Measurements from ENCODE around the gene KIAA0513.
A peak's percentile ranks its signal among the peaks of the same experiment; 100 is the strongest.

The KIAA0513 gene

DNA sequence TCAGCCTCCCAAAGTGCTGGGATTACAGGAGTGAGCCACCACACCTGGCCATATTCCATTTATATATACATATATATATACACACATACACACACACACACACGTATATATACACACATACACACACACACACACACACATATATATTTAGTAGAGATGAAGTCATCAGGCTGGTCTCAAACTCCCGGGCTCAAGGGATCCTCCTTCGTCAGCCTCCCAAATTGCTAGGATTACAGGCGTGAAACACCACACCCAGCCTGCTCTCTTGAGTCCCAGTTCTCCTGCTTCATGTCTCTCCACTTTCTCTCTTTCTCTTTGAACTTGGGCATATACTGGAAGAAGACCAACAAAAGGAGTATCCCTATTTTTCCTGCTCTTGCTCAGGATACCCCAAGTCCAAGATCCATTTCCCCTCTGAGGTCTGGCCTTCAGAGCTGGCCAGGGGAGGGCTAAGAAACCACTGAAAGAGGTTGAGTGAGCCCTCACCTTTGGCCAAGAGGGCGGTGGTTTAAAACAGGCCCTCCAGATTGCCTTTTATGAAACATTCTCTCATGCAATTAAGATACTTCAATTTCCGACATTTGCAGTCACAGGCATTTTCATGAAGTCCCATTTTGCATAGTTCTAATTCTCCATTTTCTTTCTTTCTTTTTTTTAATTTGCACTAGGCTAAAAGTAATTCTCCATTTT lies 46.8 kb downstream of the KIAA0513 start:
- DNase-seq (ENCODE audit: low read depth) = no peak

GRCh38 chr16:85075236-85075924 lies 47.8 kb downstream of the KIAA0513 start:
- DNase-seq (ENCODE audit: low read depth) = no peak

DNA sequence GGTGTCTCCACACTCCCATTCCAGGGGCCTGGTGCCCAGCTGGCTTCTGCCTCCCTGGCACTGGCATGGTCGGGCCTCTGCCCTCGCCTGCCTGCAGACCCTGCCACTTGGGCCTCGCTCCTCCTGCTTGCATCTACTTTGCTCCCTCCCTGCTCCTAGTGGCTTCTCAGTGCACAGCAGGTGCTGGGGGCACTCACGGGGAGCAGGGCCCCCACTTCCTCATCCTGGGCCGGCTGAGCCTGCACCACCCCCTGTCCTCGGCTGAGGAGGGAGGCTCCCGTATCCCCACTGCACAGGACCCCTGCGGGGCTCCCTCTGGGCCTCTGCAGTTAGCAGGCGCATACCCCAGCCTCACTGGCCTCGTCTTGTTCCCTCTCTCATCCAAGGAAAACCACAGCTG lies 49.4 kb downstream of the KIAA0513 start:
- no peak for DNase-seq (ENCODE audit: low read depth)

DNA sequence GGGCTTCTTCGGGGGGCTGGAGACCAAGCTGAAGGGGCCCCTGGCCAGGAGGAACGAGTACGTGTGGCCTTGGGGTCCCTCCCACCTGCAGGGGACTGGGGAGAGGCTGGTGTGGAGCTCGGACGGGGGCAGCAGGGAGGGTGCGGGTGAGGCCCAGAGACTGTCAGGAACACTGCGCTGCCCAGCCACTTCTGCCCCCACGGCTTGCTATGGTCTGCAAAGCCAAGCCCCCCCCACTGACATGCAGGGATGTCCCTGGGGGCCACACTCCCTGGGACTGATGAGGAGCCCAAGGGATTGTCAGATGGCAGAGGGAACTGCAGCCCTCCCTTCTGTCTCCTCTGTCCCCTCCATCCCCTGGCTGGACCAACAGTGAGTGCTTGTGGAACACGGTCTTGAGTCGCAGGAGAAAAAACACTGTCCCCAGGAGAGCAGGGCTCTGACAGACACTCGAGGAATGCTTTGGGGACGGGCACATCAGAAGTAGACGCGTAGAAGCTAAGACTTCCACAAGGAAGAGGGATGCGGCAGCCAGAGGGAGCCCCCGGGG lies 50.1 kb downstream of the KIAA0513 start:
- DNase-seq (ENCODE audit: low read depth) = no peak

GRCh38 chr16:85078226-85078625 lies 50.6 kb downstream of the KIAA0513 start:
- no peak for DNase-seq (ENCODE audit: low read depth)

DNA sequence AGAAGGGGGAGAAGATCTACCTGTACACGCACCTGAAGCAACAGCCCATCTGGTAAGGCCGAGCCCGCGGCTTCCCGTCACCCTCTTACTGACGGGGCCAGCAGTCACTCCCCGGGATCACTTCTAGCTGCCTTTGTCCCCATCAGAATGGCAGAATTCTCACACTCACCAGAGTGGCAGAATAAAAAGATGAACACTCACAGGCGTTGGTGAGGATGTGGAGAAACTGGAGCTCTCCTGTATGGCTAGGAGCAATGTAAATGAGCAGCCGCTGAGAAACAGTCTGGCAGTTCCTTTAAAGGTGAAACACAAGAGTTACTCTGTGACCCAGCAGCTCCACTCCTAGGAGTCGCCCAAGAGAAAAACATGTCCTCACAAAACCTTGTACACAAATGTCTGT lies 51.4 kb downstream of the KIAA0513 start:
- DNase-seq (ENCODE audit: low read depth) = no peak

DNA sequence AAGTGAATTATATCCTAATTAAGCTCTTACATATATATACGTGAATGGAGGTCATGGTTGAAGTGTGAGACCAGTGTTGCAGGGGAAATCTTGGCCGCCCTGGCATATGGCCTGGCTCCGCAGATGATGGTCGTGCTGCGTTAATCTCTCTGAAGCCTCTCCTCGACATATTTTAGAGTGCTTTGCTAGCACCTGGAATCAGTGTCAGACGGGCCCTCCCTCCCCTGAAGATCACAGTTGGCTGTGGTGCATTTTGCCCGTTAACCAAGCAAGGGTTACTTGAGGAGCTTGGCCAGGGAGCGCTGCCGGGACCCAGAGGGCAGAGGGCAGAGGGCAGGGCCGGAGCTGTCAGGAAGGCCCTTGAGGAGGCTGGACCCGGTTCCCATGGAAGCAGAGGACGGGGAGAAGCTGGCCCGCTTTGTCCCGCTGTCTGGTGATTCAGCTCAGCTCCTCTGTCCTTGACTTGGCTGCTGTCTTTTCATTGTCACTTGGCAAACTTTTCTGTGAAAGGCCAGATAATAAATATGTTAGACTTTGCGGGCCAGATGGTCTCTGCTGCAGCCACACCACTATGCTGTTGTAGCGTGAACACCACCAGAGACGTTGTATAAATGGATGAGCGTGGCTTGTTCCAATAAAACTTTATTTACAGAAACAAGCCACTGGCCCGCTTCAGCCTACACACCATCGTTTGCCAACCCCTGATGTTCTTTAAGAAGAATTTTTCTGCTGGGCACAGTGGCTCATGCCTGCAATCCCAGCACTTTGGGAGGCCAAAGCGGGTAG lies 52.4 kb downstream of the KIAA0513 start:
- no peak for DNase-seq (ENCODE audit: low read depth)

- no peak for DNase-seq (ENCODE audit: low read depth)
Measured at GRCh38 chr16:85081038-85081437, 53.4 kb downstream of the KIAA0513 start.

GRCh38 chr16:85081765-85082164 lies 54.2 kb downstream of the KIAA0513 start:
- DNase-seq (ENCODE audit: low read depth) = no peak

DNA sequence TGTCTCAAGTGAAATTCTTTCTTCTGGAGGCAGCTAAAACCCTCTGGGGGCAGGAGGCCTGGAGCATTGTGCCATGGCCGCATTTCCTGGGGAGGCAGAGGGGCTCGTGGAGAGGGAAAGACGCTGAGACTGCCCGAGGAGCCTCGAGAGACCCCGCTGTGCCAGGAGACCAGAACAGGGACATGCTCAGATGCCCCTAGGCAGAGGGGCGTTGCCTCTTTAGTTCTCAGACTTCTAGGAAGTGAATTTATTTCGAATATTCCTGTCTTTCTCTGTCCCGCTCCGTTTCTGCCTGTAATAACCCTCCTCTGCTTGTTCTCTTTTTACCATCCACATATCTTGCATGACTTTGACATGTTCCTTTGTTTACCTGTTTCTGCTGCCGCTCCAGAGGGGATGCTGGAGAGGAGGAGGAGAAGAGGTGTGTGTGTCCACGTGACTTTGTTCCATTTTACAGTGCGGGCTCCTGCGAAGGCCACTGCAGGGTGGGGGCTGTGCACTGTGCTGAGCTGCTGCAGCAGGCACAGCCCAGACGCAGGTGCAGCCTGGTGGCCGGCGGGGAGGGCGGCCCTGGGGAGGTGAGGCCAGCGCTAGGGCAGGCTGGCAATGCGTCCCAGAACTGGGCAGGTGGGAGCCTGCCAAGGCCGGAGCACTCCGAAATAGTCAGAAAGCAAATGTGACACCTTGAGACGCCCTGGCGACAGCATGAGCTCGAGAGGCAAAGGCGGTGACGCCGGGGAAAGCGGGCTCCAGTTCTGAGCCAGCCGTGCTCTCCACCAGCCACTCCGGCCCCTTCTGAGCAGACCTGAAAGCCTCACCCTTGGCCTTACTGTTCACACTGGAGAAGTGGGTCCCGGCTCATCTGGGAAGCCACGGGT lies 54.8 kb downstream of the KIAA0513 start:
- DNase-seq (ENCODE audit: low read depth) = no peak

- no peak for DNase-seq (ENCODE audit: low read depth)
Measured at GRCh38 chr16:85083051-85083639, 55.5 kb downstream of the KIAA0513 start.

GRCh38 chr16:85084841-85085510 lies 57.4 kb downstream of the KIAA0513 start:
- DNase-seq (ENCODE audit: low read depth) = no peak

- DNase-seq (ENCODE audit: low read depth) = no peak
Measured at GRCh38 chr16:85085721-85086120, 58.1 kb downstream of the KIAA0513 start.

GRCh38 chr16:85086347-85087291 lies 59.0 kb downstream of the KIAA0513 start:
- peak; percentile 43 for DNase-seq (ENCODE audit: low read depth)

DNA sequence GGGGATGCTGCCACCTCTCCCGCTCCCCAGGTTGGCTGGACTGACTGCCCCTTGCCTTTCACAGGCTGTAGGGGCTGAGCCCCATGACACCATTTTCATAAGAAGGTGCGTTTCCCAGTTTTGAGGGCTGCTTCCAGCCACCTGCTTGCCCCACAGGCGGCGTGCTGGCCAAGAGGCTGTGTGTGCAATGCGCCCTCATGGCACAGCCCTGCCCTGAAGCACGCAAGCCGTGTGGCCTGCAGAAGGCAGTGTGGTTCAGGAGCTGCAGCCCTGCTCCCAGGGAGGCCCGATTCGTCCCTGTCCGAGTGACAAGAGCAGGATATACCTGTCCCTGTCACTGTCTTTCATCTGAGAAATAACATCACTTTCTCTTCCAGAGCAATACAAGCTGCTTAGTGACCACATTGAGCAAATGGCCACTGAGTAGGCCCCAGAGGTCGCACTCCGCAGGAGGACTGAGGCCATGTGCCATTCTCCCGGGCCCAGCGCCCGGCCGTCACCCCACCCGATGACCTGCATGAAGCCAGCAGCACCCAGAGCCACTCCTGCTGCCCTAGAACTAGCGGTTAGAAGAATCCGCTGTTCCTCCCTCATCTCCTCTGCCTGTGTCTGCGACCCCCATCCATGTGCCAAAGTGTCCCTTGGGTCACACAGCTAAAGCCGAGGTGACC lies 60.4 kb downstream of the KIAA0513 start:
- DNase-seq (ENCODE audit: low read depth) = no peak

DNA sequence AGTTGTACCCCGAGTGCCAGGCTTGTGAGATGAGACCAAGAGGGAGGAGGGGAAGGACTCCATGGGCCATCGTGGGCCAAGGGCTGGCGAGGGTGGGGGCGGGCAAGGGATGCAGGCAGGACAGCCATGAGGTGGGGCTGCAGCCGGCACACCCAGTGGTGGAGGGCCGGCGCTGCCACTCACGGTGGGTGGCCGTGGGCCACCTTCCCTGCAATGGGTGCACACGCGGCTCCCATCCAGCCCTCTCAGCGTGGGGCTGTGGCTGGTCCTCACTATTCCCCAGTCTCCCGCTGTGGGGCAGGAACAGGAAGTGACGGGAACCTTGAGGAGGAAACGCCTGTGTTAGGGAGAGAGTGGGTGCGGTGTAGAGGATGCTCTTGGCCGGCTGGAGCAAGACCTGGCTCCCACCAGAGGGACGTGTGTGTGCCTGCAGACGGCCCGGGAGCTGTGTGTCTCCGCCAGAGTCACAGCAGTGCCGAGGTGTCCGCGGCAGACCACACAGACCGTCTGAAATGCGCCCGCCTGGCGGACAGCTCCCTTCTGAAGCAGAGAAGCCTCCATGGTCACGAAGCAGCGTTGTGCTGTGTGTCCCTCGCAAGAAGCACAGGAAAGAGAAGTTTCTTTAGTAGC lies 61.1 kb downstream of the KIAA0513 start:
- DNase-seq (ENCODE audit: low read depth) = no peak

DNA sequence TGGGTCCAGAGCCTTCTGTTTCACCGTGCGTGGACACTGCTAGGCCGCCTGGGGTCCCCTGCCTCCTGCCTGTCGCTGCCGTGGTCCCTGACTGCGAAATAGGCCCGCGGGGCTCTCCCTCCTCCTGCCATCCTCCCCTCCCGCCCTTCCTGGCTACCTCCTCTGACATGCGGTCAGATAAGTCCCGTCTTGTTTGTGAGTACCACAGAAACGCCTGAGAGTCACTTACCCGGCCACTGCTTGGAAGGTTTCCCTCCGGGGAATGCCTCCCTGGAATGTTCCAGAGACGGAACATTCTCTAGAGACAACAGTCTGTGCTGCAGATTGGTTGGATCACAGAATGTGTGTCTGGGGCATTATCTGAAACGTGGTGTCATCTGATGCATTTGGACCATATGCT lies 61.9 kb downstream of the KIAA0513 start:
- DNase-seq (ENCODE audit: low read depth) = no peak

DNA sequence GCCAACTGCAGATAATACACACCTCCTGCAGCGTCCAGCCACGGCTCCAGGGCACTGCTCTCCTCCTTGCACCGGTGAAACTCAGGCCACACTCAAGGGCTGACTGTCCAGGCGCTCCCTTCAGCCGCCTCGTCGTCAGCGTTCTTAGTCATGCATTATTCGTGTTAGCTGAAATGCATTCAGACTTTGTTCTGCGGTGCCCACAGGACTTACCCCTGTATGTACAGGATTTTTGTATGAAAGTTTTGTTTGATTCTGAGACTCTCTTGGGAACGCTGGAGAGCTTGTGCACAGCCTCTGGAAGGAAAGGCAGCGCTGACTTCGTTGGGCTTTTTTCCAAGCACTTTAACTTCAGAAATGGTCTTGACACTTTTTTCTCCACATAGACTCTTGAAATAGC lies 62.6 kb downstream of the KIAA0513 start:
- no peak for DNase-seq (ENCODE audit: low read depth)
